LNCAP (cell line): ENCODE results near the gene TTLL12.

Source experiments
- TF ChIP-seq, protein P1 (sequence below): fragments of 450-650 bp; IDR thresholded peaks from 2 replicates; pipeline ENCODE4 v1.5.1; 2017; ENCODE audit warnings: mild to moderate bottlenecking

TTLL12 gene

DNA sequence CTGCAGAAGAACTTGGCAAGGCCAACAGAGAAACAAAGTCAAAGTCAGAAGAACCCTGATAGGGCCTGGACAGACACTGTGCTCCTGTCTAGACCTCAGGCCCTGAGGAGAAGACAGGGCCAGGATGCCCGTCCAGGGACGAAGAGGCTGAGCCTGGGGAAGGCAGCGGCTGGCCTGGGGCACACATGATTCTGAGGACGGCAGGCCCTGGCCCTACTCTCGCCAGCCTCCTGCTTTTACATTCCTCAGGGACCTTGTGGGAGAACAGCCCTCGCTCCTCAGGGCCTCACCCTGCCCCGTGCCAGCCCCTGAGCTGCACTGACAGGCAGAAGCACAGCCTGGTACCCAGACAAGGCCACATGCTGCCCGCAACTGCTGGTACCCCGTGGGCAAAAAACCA, 43.6 kb upstream of the TTLL12 start:
- TF ChIP-seq, protein P1, sequence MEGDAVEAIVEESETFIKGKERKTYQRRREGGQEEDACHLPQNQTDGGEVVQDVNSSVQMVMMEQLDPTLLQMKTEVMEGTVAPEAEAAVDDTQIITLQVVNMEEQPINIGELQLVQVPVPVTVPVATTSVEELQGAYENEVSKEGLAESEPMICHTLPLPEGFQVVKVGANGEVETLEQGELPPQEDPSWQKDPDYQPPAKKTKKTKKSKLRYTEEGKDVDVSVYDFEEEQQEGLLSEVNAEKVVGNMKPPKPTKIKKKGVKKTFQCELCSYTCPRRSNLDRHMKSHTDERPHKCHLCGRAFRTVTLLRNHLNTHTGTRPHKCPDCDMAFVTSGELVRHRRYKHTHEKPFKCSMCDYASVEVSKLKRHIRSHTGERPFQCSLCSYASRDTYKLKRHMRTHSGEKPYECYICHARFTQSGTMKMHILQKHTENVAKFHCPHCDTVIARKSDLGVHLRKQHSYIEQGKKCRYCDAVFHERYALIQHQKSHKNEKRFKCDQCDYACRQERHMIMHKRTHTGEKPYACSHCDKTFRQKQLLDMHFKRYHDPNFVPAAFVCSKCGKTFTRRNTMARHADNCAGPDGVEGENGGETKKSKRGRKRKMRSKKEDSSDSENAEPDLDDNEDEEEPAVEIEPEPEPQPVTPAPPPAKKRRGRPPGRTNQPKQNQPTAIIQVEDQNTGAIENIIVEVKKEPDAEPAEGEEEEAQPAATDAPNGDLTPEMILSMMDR: no peak

DNA sequence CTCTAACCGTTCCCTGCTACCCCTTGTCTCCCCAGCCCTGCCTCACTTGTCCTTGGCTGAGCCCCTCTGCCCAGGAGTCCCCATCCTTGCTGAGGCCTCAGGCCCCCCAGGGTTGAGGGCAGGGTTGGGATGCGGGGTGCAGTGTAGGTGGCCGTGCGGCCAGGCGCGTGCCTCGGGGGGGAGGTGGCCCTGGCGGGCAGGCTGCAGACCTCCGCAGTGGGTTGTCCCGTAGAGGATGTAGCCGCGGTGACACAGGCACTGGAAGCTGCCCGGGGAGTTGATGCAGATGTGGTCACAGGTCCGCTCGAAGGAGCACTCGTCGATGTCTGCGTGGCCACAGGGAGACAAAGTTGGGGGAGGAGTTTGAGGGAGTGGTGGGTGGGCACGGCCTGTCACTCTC, 41.9 kb upstream of the TTLL12 start:
- TF ChIP-seq, protein P1: no peak

DNA sequence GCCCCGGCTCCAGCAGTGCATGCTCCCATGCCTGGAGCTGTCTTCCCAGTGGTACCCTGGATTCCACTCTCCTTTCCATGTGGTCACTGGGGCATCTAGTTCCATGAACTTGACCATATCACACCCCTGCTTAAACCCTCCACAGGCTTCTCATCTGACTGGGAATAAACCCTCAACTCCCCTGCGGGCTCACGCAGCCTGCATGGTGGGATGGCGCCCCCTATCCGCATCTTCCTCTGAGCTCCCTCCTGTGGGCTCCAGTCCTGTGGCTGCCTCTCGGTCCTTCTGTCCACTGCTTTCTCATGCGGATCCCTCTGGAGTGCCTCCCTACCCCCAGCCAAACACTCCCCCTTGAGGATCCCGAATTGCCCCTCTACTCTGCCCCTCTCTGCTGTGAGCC, 41.4 kb upstream of the TTLL12 start:
- TF ChIP-seq, protein P1: peak; percentile 21; the same call in 1 of the 2 replicates

DNA sequence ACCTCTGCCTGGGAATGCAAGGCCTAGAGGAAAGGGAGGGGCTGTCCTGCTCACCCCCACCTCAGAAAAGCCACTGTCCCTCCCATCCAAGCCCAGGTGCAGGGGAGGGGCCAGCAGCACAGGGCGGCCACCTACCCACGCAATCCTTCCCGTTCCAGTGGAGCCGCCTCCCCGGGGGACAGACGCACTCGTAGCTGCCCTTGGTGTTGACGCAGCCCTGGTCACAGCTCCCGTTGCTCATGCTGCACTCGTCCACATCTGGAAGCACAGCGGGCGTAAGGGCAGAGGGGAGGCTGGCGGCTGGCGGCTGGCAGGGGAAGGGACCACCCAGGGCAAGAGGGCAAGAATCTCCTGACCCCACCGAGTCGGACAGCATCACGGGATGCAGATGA, 40.3 kb upstream of the TTLL12 start:
- TF ChIP-seq, protein P1: no peak

DNA sequence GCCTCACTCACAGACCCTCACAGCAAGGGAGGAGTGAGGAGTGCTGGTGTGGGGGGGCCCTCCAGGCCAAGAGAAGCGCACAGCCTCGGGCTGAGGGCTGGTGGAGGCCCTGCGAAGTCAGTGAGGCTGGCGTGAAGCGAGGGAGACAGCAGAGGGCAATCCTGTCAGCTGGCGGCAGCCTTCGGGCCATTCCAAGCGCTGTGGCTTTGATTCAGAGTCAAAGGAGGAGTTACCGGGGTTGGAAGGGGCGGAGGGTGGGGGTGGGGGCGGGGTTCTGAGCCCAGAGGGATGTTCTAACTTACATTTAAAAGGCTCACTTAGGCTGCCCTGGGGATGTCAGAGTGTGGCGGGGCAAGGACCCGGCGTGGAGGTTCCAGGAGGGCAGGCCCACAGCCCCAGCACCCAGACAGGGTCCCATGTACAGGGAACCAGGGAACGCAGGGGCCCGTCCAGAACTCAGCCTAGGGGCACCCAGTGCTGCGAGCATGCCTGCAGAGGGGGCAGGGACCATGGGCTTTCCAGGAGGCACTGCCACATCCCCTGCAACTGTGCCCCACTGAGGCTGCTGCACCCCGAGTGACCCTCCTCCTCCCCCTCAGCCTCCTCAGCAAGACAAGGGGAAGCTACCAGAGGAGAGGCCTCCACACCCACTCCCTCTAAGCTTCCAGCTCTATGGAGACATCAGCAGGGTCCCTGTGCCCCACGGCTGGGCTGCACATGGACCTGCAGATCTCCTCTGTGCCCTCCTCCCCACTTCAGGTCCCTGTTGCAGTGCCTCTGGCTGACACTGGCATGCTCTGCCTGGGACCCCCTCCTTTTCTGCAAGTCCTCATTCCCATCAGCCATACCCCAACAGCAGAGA, 39.7 kb upstream of the TTLL12 start:
- TF ChIP-seq, protein P1: no peak

DNA sequence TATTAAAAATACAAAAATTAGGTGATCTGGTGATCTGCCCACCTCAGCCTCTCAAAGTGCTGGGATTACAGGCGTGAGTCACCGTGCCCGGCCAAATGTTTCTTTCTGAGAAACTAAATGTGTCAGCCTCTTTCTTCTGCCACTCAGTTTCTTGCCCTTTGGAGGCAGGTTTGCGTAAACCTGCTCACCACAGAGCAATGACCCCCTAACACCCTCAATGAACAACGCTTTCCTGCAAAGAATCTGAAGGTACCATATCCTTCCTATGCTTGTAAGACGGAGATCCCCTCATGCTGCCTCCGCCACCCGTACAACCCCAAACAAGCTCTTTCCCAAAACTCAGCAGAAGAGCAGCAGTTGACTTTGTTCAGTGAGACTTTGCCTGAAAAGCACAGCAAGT, 38.7 kb upstream of the TTLL12 start:
- TF ChIP-seq, protein P1: no peak

DNA sequence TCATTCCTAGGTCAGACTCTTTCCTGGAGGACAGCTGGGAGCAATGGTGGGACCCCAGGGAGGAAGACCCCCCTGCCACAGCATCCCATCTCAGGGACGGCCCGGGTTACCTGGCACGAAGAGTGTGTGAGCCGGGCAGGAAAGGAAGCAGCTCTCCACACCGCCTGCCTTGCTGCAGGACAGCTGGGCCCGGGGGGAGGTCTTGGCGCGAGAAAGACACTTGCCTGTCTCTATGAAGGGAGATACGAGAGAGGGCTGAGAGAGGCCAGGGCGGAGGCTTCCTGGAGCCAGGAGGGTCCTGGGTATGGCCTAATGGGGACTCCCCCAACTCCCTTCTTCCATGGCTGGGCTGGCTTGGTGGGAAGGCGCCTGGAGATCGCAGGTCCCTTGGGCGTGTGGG, 36.1 kb upstream of the TTLL12 start:
- TF ChIP-seq, protein P1: no peak
